Endothelial cell of umbilical vein (primary cell): ENCODE measurements around the gene DMPK. TPM values are rescaled to one million over a fixed set of nuclear protein-coding genes. Genes with fewer than 3 reads are reported as not detected.

Experiments
- BruUV-seq: library from RNA; stranded (reverse); fragments of 400-500 nt; replicated peaks from 2 replicates; lab custom pipeline; 2021; lab: Mats Ljungman, UMichigan
- CTCF ChIA-PET: fragments of 300-600, 350-600 bp; sonication (Branson Sonifier 250); formaldehyde crosslinking; loops from one replicate; lab custom pipeline; 2021; ENCODE audit warnings: antibody characterized with exemption, inconsistent platforms; lab: Charles Lee
- POLR2A ChIA-PET: fragments of 300-600, 350-600 bp; sonication (Branson Sonifier 250); formaldehyde crosslinking; loops from one replicate; lab custom pipeline; 2021; ENCODE audit warnings: antibody characterized with exemption, inconsistent platforms; lab: Charles Lee
- DNase-seq: peaks from one replicate; pipeline ENCODE4 v3.0.0-alpha.2; 2011; ENCODE audit warnings: low read depth, low spot score
- FAIRE-seq: peaks from 2 replicates; lab custom pipeline; 2011; peaks lifted over from hg19 to GRCh38; lab: Jason Lieb, UNC
- H2AFZ ChIP-seq: 2 replicates; pipeline ENCODE4 v1.6.0; 2012; ENCODE audit warnings: low read depth, low read length, control low read depth, inconsistent platforms
- H3K27ac ChIP-seq: 2 replicates; pipeline ENCODE4 v1.5.1; 2011; ENCODE audit warnings: low read depth, mild to moderate bottlenecking, control low read depth, low read length, moderate library complexity; ENCODE audit not compliant: insufficient read depth
- H3K27me3 ChIP-seq, 2 experiments: 2 replicates each; pipeline versions ENCODE4 v1.6.0 to v1.6.1; 2011; ENCODE audit warnings: low read length in 2 of 2, mixed read lengths in 1 of 2; ENCODE audit not compliant: control insufficient read depth in 2 of 2, insufficient read depth in 2 of 2
- H3K36me3 ChIP-seq, 2 experiments: 2 replicates in 1 of 2; 3 replicates in 1 of 2; pipeline ENCODE4 v1.5.1; 2011; ENCODE audit warnings: low read length in 2 of 2, mild to moderate bottlenecking in 1 of 2, moderate library complexity in 1 of 2; ENCODE audit not compliant: control insufficient read depth in 2 of 2, insufficient read depth in 2 of 2; ENCODE audit errors: extremely low read depth in 1 of 2
- H3K4me1 ChIP-seq: 3 replicates; pipeline ENCODE4 v1.5.1; 2011; ENCODE audit warnings: mild to moderate bottlenecking, low read length; ENCODE audit not compliant: control insufficient read depth, insufficient read depth; ENCODE audit errors: extremely low read depth
- H3K4me2 ChIP-seq: 2 replicates; pipeline ENCODE4 v1.6.1; 2011; ENCODE audit warnings: low read length, control low read depth, mixed read lengths; ENCODE audit not compliant: insufficient read depth
- H3K4me3 ChIP-seq, 3 experiments: fragments of 200-600 bp in 1 of 3; sonication (generic), shearing (Covaris generic) in 1 of 3; replicated peaks in 1 of 3; 2 replicates each; pipeline ENCODE4 v1.5.1; 2011 to 2016; ENCODE audit warnings: control low read depth in 3 of 3, low read length in 3 of 3, mild to moderate bottlenecking in 2 of 3, inconsistent platforms in 1 of 3, low read depth in 1 of 3, moderate library complexity in 1 of 3; ENCODE audit not compliant: insufficient read depth in 1 of 3
- H3K79me2 ChIP-seq: 2 replicates; pipeline ENCODE4 v1.6.0; 2012; ENCODE audit warnings: low read length, inconsistent platforms; ENCODE audit not compliant: control insufficient read depth, insufficient read depth
- H3K9ac ChIP-seq: replicated peaks from 2 replicates; pipeline ENCODE3; 2011; ENCODE audit warnings: low read length, control low read depth; ENCODE audit not compliant: insufficient read depth; ENCODE audit errors: extremely low read depth
- H3K9me1 ChIP-seq: replicated peaks from 3 replicates; pipeline ENCODE4 v1.6.0; 2011; ENCODE audit warnings: mild to moderate bottlenecking, low read length; ENCODE audit not compliant: control insufficient read depth, insufficient read depth; ENCODE audit errors: extremely low read depth
- H3K9me3 ChIP-seq: replicated peaks from 2 replicates; pipeline ENCODE4 v1.5.1; 2012; ENCODE audit warnings: low read length, inconsistent platforms; ENCODE audit not compliant: control insufficient read depth, insufficient read depth
- H4K20me1 ChIP-seq: replicated peaks from 2 replicates; pipeline ENCODE3; 2011; ENCODE audit warnings: mild to moderate bottlenecking, low read length; ENCODE audit not compliant: control insufficient read depth, insufficient read depth; ENCODE audit errors: extremely low read depth
- CTCF ChIP-seq, 2 donors: IDR thresholded peaks; 1 replicate in 1 of 2; 2 replicates in 1 of 2; pipeline ENCODE4 v1.5.1; 2011; ENCODE audit warnings: low read length in 2 of 2, mild to moderate bottlenecking in 2 of 2, moderate library complexity in 2 of 2, control low read depth in 1 of 2, inconsistent platforms in 1 of 2, low read depth in 1 of 2; ENCODE audit not compliant: insufficient read depth in 1 of 2; ENCODE audit errors: extremely low read depth in 1 of 2
- EZH2 ChIP-seq: IDR thresholded peaks from 2 replicates; pipeline ENCODE4 v1.6.1; 2012; ENCODE audit warnings: borderline replicate concordance, low read depth, mild to moderate bottlenecking, moderate library complexity, low read length, inconsistent platforms; ENCODE audit not compliant: severe bottlenecking
- FOS ChIP-seq: IDR thresholded peaks from 2 replicates; pipeline ENCODE4 v1.6.1; 2011; ENCODE audit warnings: mild to moderate bottlenecking, low read length, moderate library complexity, borderline replicate concordance; ENCODE audit not compliant: insufficient read depth
- GATA2 ChIP-seq: IDR thresholded peaks from 2 replicates; pipeline ENCODE4 v1.7.0; 2011; ENCODE audit warnings: low read depth, mild to moderate bottlenecking, moderate library complexity, mixed read lengths, low read length; ENCODE audit not compliant: insufficient read length, insufficient read depth
- JUN ChIP-seq: IDR thresholded peaks from 2 replicates; pipeline ENCODE4 v1.6.1; 2011; ENCODE audit warnings: borderline replicate concordance, low read depth; ENCODE audit not compliant: insufficient read length, insufficient read depth
- MAX ChIP-seq: IDR thresholded peaks from 2 replicates; pipeline ENCODE4 v1.6.1; 2011; ENCODE audit not compliant: insufficient read depth, insufficient read length
- MYC ChIP-seq: IDR thresholded peaks from one replicate; pipeline ENCODE4 v1.6.1; 2011; ENCODE audit warnings: mild to moderate bottlenecking, low read depth, low read length
- POLR2A ChIP-seq: IDR thresholded peaks from 2 replicates; pipeline ENCODE4 v1.6.1; 2012; ENCODE audit warnings: low read depth, mild to moderate bottlenecking, control low read depth, low read length
- POLR2AphosphoS5 ChIP-seq: IDR thresholded peaks from 2 replicates; pipeline ENCODE4 v1.6.1; 2012; ENCODE audit warnings: low read depth, mild to moderate bottlenecking, control low read depth, low read length, moderate library complexity; ENCODE audit not compliant: insufficient read depth
- dilution Hi-C: fragments of 300-500 bp; cut with MboI; formaldehyde crosslinking; loops from one replicate; pipeline ENCODE4 v1.15.0; 2019; ENCODE audit warnings: low sequenced_read_pairs; ENCODE audit not compliant: extremely low pct_ligation_motif_present
- intact Hi-C: fragments of 100-400 bp; cut with micrococcal nuclease; formaldehyde crosslinking; loops from one replicate; pipeline ENCODE4 v1.10.0; 2022
- polyA plus RNA-seq, 4 experiments: library from polyadenylated mRNA; depleted of rRNA in 3 of 4; stranded (reverse) in 3 of 4; unstranded in 1 of 4; fragments of >200 nt; gene quantifications; 2 replicates each; pipeline versions ENCODE4 v1.2.1 to v1.2.3, GENCODE V29; 2011 to 2012; ENCODE audit warnings: missing spikeins in 1 of 4
- total RNA-seq: library from RNA; stranded (reverse); gene quantifications from 2 replicates; pipeline ENCODE4 v1.2.3, GENCODE V29; 2021

Gene DMPK
- total and polyA plus RNA-seq, 2 donors (not counting 3 experiments of a cell fraction or from before 2014, with no cell fraction given) = 36.6 to 73.3 TPM

- Histone ChIP-seq H2AFZ (no peak overlapping the region), H3K36me3 (peaks cover 10 to 31% of the 10 kb centered on the region in 2 experiments), H3K9me3 (no peaks in the 10 kb centered on the region), H4K20me1 (no peaks in the 10 kb centered on the region), H3K27me3 (no peaks in the 10 kb centered on the region), H3K9me1 (no peaks in the 10 kb centered on the region), H3K4me3 (no peak overlapping the region), H3K79me2 (peaks cover 18% of the 10 kb centered on the region), H3K9ac (no peak overlapping the region), H3K4me2 (no peak overlapping the region), H3K4me1 (peaks cover 16% of the 10 kb centered on the region), H3K27ac (no peak overlapping the region)
- CTCF ChIA-PET = interaction anchor here (0.9 to 1.9 kb wide), 3 partner anchors 10 to 19 kb away, joined by 3 to 10 read pairs (median 4); no protein-coding TSS in a partner anchor
- DNase-seq (no peak), FAIRE-seq (no peak)
- intact Hi-C loops = no loop called here
- POLR2A ChIA-PET = interaction anchor here (0.6 to 0.7 kb wide), 2 partner anchors 13 to 18 kb away, joined by 3 read pairs; no protein-coding TSS in a partner anchor
- dilution Hi-C loops = no loop called here
- TF ChIP-seq POLR2AphosphoS5 (no peak), FOS (no peak), POLR2A (no peak), CTCF (IDR thresholded peaks at IDR 0.05; ENCODE audit: extremely low read depth in 1 of 2, insufficient read depth in 1 of 2, low read depth in 1 of 2, low read length in 2 of 2) (no peak), GATA2 (no peak), MYC (no peak), EZH2 (no peak), JUN (no peak), MAX (no peak)
- BruUV-seq = no TSS peak
These were observed 6.9 kb upstream of the DMPK start for GRCh38 chr19:45789035-45789786.
